HCT116 (cell line): ENCODE measurements around the gene CNFN.

Source experiments
- EZH2 ChIP-seq: fragments of 200-600 bp; sonication (generic); IDR thresholded peaks from 2 replicates; pipeline ENCODE4 v1.6.1; 2017; ENCODE audit warnings: antibody characterized with exemption, mixed run types
- POLR2A ChIP-seq: IDR thresholded peaks from 2 replicates; pipeline ENCODE4 v1.7.0; 2011; ENCODE audit warnings: borderline replicate concordance; ENCODE audit not compliant: insufficient read depth, insufficient read length; ENCODE audit errors: extremely low read depth

DNA sequence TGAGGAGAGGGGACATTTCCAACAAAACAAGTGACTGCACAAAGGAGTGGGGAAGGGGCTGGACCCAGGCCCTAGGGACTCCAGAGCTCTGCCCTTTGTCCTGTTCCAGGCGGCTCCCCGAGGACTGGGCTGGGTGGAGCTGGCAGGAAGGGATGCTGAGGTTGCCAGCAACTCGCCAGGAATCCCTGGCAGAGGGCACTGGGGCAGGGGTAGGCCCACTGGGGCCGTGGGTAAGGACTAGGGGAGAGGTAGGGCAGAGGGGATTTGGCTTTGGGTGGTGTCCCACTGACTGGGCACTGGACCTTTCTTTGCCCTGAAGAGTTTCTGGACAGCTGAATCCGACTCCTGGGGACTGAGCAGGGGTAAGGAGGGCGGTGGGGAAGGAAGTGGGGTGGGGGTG is 29.2 kb upstream of the CNFN start:
- TF ChIP-seq EZH2 (no peak), POLR2A (no peak)
